Neutrophil (primary cell): ENCODE results near the gene IFITM1.
A peak's percentile ranks its signal among the peaks of the same experiment; 100 is the strongest.
"Not testable (repeated sequence)": the region's sequence is repeated elsewhere in the genome, so short reads cannot be mapped to it uniquely, and the experiment has no call there.

Source experiments
- H3K27ac ChIP-seq: fragments of 200-600 bp; sonication (generic); 2 replicates; pipeline ENCODE4 v1.5.1; 2016; ENCODE audit warnings: mild to moderate bottlenecking, moderate library complexity
- H3K27me3 ChIP-seq: fragments of 200-600 bp; sonication (generic); 2 replicates; pipeline ENCODE4 v1.6.0; 2016; ENCODE audit warnings: mild to moderate bottlenecking
- H3K36me3 ChIP-seq: fragments of 200-600 bp; sonication (generic); 2 replicates; pipeline ENCODE4 v1.5.1; 2017
- H3K4me1 ChIP-seq, 2 experiments: fragments of 200-600 bp in 1 of 2; sonication (generic) in 1 of 2; 1 replicate in 1 of 2; 2 replicates in 1 of 2; pipeline versions ENCODE4 v1.5.1 to v1.6.1; 2013 to 2016; ENCODE audit warnings: low read depth in 1 of 2, low read length in 1 of 2, mild to moderate bottlenecking in 1 of 2, moderate library complexity in 1 of 2; ENCODE audit not compliant: control insufficient read depth in 1 of 2, insufficient read depth in 1 of 2
- H3K4me3 ChIP-seq, 2 experiments: fragments of 200-600 bp in 1 of 2; sonication (generic) in 1 of 2; 1 replicate in 1 of 2; 2 replicates in 1 of 2; pipeline ENCODE4 v1.5.1; 2013 to 2016; ENCODE audit warnings: low read depth in 1 of 2, low read length in 1 of 2, mild to moderate bottlenecking in 1 of 2, moderate library complexity in 1 of 2
- H3K9me3 ChIP-seq: fragments of 200-600 bp; sonication (generic); 2 replicates; pipeline ENCODE4 v1.5.1; 2016
- TF ChIP-seq, protein P1 (sequence below): fragments of 200-600 bp; sonication (generic); IDR thresholded peaks from 2 replicates; pipeline ENCODE4 v1.5.1; 2016; ENCODE audit warnings: antibody characterized with exemption

The IFITM1 gene

DNA sequence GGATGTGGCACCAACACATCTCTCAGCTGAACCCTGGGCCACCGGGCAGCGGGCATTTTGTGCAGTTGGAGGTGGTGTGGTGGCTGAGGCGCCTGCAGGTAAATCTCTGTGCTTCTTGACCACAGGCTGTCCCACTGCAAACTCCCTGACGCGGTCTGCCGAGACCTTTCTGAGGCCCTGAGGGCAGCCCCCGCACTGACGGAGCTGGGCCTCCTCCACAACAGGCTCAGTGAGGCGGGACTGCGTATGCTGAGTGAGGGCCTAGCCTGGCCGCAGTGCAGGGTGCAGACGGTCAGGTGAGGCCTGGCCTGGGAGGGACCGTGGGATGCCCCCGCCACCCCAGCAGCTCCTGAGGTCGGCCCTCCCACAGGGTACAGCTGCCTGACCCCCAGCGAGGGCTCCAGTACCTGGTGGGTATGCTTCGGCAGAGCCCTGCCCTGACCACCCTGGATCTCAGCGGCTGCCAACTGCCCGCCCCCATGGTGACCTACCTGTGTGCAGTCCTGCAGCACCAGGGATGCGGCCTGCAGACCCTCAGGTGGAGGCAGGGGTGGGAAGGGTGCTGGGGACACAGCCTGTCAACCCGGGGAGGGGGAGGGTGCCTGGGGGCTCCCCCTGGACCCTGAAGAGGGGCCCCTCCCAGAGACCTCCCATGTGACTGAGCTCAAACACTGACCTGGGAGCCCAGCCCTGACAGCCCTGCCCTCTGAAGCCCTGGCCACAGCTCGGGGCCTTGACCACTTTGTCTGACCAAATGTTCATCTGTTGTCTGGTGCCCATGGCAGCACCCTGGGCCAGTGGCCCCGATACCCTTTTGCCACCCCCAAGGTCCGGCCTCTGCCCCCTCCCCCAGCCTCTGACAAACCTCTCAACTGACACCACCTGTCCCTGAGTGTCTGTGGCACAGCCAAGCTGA is 29.5 kb upstream of the IFITM1 start:
- H3K27me3 ChIP-seq, result peaks cover 93% of the 10 kb centered on the region
- H3K9me3 ChIP-seq, result no peaks in the 10 kb centered on the region
- H3K27ac ChIP-seq, result peak overlapping the region; percentile 44
- TF ChIP-seq, protein P1, sequence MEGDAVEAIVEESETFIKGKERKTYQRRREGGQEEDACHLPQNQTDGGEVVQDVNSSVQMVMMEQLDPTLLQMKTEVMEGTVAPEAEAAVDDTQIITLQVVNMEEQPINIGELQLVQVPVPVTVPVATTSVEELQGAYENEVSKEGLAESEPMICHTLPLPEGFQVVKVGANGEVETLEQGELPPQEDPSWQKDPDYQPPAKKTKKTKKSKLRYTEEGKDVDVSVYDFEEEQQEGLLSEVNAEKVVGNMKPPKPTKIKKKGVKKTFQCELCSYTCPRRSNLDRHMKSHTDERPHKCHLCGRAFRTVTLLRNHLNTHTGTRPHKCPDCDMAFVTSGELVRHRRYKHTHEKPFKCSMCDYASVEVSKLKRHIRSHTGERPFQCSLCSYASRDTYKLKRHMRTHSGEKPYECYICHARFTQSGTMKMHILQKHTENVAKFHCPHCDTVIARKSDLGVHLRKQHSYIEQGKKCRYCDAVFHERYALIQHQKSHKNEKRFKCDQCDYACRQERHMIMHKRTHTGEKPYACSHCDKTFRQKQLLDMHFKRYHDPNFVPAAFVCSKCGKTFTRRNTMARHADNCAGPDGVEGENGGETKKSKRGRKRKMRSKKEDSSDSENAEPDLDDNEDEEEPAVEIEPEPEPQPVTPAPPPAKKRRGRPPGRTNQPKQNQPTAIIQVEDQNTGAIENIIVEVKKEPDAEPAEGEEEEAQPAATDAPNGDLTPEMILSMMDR, result no peak
- H3K4me3 ChIP-seq, result peak overlapping the region; percentile 7 to 17
- peaks cover 43 to 47% of the 10 kb centered on the region in 2 experiments for H3K4me1 ChIP-seq
- H3K36me3 ChIP-seq, result peaks cover 53% of the 10 kb centered on the region

DNA sequence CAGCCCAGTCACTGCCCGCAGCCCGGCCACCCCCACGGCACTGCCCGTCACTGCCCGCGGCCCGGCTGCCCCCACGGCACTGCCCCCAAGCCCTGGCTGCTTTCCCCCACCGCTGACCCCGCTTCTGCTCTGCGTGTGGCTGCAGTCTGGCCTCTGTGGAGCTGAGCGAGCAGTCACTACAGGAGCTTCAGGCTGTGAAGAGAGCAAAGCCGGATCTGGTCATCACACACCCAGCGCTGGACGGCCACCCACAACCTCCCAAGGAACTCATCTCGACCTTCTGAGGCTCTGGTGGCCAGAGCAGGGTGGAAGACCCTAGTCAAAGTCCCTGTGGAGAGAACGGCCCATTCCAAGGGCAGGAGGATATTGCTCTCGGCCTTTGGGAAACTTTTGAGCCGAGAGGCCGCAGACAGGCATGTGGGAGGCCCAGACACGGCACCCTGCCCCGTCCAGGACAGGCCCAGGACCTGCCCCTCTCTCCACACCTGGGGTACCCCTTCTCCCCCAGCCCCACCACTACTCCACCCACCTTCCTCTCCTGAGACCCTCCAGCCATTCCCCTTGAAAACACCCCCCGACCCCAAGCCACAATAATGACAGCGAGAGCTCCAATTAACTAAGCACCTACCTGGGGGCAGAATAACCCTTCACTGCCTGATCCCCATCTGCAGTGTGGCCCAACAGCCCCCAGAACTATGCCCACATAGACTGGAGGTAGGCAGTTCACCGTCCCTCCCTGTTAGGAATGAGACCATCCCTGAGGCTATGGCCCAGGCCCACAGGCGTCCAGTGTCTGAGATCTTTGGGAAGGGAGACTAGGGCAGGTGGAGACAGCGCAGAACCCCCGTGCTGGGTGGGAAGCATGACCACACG is 28.6 kb upstream of the IFITM1 start:
- TF ChIP-seq, protein P1, result no peak
- Histone ChIP-seq H3K9me3 (no peaks in the 10 kb centered on the region), H3K4me3 (peak overlapping the region in 1 of 2 experiments; percentile 8), H3K27me3 (peaks cover 93% of the 10 kb centered on the region), H3K36me3 (peaks cover 51% of the 10 kb centered on the region), H3K27ac (peak overlapping the region; percentile 44), H3K4me1 (peaks cover 47 to 56% of the 10 kb centered on the region in 2 experiments)

DNA sequence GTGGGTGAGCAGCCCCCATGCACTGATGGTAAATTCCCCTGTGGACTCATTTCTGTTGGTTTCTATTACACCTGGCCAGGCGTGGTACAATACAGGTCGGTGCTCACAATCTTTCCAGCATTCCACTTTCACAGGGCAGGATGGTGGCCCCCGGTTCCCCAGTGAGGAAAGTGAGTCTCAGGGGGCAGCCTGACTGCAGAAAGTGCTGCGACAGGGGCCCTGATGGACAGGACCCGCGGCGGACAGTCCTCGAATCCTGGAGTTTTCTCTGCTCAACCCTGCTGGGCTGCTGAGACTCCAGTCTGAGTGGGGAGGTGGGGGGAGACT is 28.0 kb upstream of the IFITM1 start:
- TF ChIP-seq, protein P1, result no peak
- peaks cover 47 to 60% of the 10 kb centered on the region in 2 experiments for H3K4me1 ChIP-seq
- H3K27me3 ChIP-seq, result peaks cover 93% of the 10 kb centered on the region
- H3K4me3 ChIP-seq, result peak overlapping the region in 1 of 2 experiments; percentile 8
- no peaks in the 10 kb centered on the region for H3K9me3 ChIP-seq
- H3K36me3 ChIP-seq, result peaks cover 47% of the 10 kb centered on the region
- H3K27ac ChIP-seq, result peak overlapping the region; percentile 44

DNA sequence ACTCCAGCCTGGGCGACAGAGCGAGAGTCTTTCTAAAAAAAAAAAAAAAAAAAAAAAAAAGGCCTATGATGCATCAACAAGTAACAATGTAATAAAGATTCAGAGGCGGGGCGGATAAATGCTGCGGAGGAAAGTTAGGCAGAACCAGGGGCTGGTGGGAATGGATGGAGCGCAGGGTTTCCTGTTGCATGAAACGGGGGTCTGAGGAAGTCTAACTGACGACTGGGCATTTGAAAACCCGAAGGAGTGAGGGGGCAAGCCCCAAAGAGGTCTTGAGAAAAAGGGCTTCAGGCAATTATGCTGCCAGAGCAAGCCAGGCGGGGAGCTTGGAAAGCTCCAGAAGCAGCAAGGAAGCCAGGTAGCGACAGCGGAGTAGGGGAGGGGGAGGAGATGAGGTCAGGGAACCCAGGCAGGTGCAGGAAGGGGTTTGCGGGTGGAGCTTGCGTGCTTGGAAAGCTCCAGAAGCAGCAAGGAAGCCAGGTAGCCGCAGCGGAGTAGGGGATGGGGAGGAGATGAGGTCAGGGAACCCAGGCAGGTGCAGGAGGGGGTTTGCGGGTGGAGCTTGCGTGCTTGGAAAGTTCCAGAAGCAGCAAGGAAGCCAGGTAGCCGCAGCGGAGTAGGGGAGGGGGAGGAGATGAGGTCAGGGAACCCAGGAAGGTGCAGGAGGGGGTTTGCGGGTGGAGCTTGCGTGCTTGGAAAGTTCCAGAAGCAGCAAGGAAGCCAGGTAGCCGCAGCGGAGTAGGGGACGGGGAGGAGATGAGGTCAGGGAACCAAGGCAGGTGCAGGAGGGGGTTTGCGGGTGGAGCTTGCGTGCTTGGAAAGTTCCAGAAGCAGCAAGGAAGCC is 26.6 kb upstream of the IFITM1 start:
- Histone ChIP-seq H3K36me3 (peaks cover 41% of the 10 kb centered on the region), H3K4me3 (peak overlapping the region; percentile 87 to 98), H3K4me1 (peaks cover 36 to 50% of the 10 kb centered on the region in 2 experiments), H3K27me3 (peaks cover 81% of the 10 kb centered on the region)
- H3K9me3 ChIP-seq, H3K27ac ChIP-seq: not testable (repeated sequence)

DNA sequence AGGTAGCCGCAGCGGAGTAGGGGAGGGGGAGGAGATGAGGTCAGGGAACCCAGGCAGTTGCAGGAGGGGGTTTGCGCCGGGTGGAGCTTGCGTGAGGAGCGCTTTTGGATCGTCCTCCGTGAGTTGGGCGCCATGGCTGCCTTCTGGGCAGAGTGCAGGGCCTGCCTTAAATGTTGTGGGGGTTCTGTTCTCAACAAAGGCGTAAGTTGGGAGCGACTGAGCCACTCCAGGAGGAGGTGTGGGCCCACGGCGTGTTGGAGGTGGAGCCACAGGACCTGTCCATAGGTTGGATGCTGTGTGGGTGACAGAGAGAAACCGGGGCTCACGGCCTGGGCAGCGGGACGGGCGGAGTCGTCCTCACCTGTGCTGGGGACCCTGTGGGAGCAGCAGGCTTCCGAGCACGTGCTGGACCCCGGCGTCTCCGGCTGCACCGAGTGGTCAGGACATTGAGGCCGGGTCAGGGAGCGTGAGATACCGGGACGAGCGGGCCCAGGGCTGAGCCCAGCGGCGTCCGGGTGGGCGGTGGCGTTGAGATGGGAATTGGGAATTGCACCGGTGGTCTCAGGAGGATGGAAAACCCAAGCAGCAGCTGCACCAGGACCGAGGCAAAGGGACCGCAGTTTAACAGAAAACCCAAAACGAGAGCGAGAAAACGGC is 25.9 kb upstream of the IFITM1 start:
- Histone ChIP-seq H3K36me3 (peaks cover 41% of the 10 kb centered on the region), H3K9me3 (no peaks in the 10 kb centered on the region), H3K4me1 (peaks cover 30 to 43% of the 10 kb centered on the region in 2 experiments), H3K27ac (peak overlapping the region; percentile 86), H3K27me3 (peaks cover 74% of the 10 kb centered on the region), H3K4me3 (peak overlapping the region; percentile 87 to 98)
- TF ChIP-seq, protein P1, result no peak
